Occipital lobe (tissue), 2 donors: ENCODE results near the gene HOXC6. TPM values are rescaled to one million over a fixed set of nuclear protein-coding genes. Genes with fewer than 3 reads are reported as not detected.

Experiments
- DNase-seq: peaks from one replicate; lab custom pipeline; 2025; lab: John Stamatoyannopoulos, UW
- total RNA-seq: library from RNA; depleted of rRNA; stranded (reverse); fragments of >200 nt; gene quantifications from one replicate; pipeline ENCODE4 v1.2.3, GENCODE V29; 2014

The HOXC6 gene
- total RNA-seq, 1 donor from 2014 or later, result not detected

GRCh38 chr12:54015018-54015931, 13.0 kb upstream of the HOXC6 start:
- DNase-seq, result no peak

- DNase-seq, result no peak
Observed at GRCh38 chr12:54016051-54016450, 12.2 kb upstream of the HOXC6 start.

- no peak for DNase-seq
Observed at GRCh38 chr12:54016478-54016964, 11.7 kb upstream of the HOXC6 start.

GRCh38 chr12:54017027-54017788, 11.0 kb upstream of the HOXC6 start:
- DNase-seq, result no peak

GRCh38 chr12:54017878-54018467, 10.3 kb upstream of the HOXC6 start:
- no peak for DNase-seq

GRCh38 chr12:54018468-54018984, 9.7 kb upstream of the HOXC6 start:
- no peak for DNase-seq

- DNase-seq, result no peak
Observed at GRCh38 chr12:54019091-54019811, 9.0 kb upstream of the HOXC6 start.

- no peak for DNase-seq
Observed at GRCh38 chr12:54019924-54020590, 8.2 kb upstream of the HOXC6 start.

- no peak for DNase-seq
Observed at GRCh38 chr12:54020591-54021405, 7.4 kb upstream of the HOXC6 start.

GRCh38 chr12:54021432-54022013, 6.7 kb upstream of the HOXC6 start:
- no peak for DNase-seq

- no peak for DNase-seq
Observed at GRCh38 chr12:54022960-54023884, 5.0 kb upstream of the HOXC6 start.

- no peak for DNase-seq
Observed at GRCh38 chr12:54024127-54024526, 4.1 kb upstream of the HOXC6 start.

GRCh38 chr12:54024581-54025305, 3.5 kb upstream of the HOXC6 start:
- no peak for DNase-seq

- no peak for DNase-seq
Observed at GRCh38 chr12:54025499-54026405, 2.5 kb upstream of the HOXC6 start.

GRCh38 chr12:54026640-54027441, 1.4 kb upstream of the HOXC6 start:
- no peak for DNase-seq

- no peak for DNase-seq
Observed at GRCh38 chr12:54027442-54027786, 826 bp upstream of the HOXC6 start.
